Adrenal gland (tissue), 5 donors: ENCODE measurements around the gene NPFFR2.

Source experiments
- CTCF ChIP-seq, 6 experiments: fragments of 450-650 bp in 4 of 6; fragments of 200-600 bp in 2 of 6; sonication (generic) in 1 of 6; IDR thresholded peaks; 1 replicate in 5 of 6; 2 replicates in 1 of 6; pipeline versions ENCODE4 v1.5.1 to v1.8.0; 2016 to 2021; ENCODE audit warnings: antibody characterized with exemption in 6 of 6, mild to moderate bottlenecking in 2 of 6, moderate library complexity in 1 of 6
- POLR2A ChIP-seq, 2 donors: fragments of 450-650 bp; IDR thresholded peaks; one replicate each; pipeline ENCODE4 v1.6.1; 2017; ENCODE audit warnings: antibody characterized with exemption in 2 of 2, mild to moderate bottlenecking in 2 of 2, moderate library complexity in 1 of 2
- donor health status: DM: no; HTN: no; CAD: no.

- TF ChIP-seq CTCF (IDR thresholded peaks at IDR 0.05) (no peak), POLR2A (IDR thresholded peaks at IDR 0.05) (no peak)
Measured at GRCh38 chr4:72194046-72194445, 162.2 kb downstream of the NPFFR2 start.
